Activated naive CD4-positive, alpha-beta T cell treated with anti-CD3 and anti-CD28 coated beads, Interleukin-2, amount 50 U/mL, for 16 hours (primary cell): ENCODE measurements around the gene CDRT4.
A peak's percentile ranks its signal among the peaks of the same experiment; 100 is the strongest.
"Not testable (repeated sequence)": the region's sequence is repeated elsewhere in the genome, so short reads cannot be mapped to it uniquely, and the experiment has no call there.

Experiments
- DNase-seq: peaks from one replicate; pipeline ENCODE4 v3.0.0-alpha.2; 2020

The CDRT4 gene

GRCh38 chr17:15467592-15467991 lies at the start of gene CDRT4:
Gene CDRT4, minus strand, starts transcription at chr17:15467621. Its CDS starts 27,383 bp downstream, at chr17:15440238.
- no peak for DNase-seq

GRCh38 chr17:15516150-15516549 lies 48.7 kb upstream of the CDRT4 start:
- no peak for DNase-seq

GRCh38 chr17:15514469-15514868 lies 47.0 kb upstream of the CDRT4 start:
- DNase-seq: no peak

GRCh38 chr17:15513856-15514459 lies 46.5 kb upstream of the CDRT4 start:
- DNase-seq: no peak

GRCh38 chr17:15513058-15513791 lies 45.8 kb upstream of the CDRT4 start:
- no peak for DNase-seq

- DNase-seq: no peak
Measured at GRCh38 chr17:15512071-15512709, 44.8 kb upstream of the CDRT4 start.

- DNase-seq: no peak
Measured at GRCh38 chr17:15511142-15511541, 43.7 kb upstream of the CDRT4 start.

GRCh38 chr17:15510361-15510760 lies 42.9 kb upstream of the CDRT4 start:
- no peak for DNase-seq

- no peak for DNase-seq
Measured at GRCh38 chr17:15509095-15509494, 41.7 kb upstream of the CDRT4 start.

- DNase-seq: no peak
Measured at GRCh38 chr17:15508466-15508865, 41.0 kb upstream of the CDRT4 start.

GRCh38 chr17:15507896-15508295 lies 40.5 kb upstream of the CDRT4 start:
- DNase-seq: no peak

- DNase-seq: no peak
Measured at GRCh38 chr17:15507001-15507400, 39.6 kb upstream of the CDRT4 start.

- not testable (repeated sequence) for DNase-seq
Measured at GRCh38 chr17:15505708-15506107, 38.3 kb upstream of the CDRT4 start.

- no peak for DNase-seq
Measured at GRCh38 chr17:15503731-15504130, 36.3 kb upstream of the CDRT4 start.

GRCh38 chr17:15502369-15503112 lies 35.1 kb upstream of the CDRT4 start:
- peak; percentile 70 for DNase-seq

GRCh38 chr17:15501793-15502192 lies 34.4 kb upstream of the CDRT4 start:
- no peak for DNase-seq

- DNase-seq: no peak
Measured at GRCh38 chr17:15501282-15501681, 33.9 kb upstream of the CDRT4 start.

- DNase-seq: no peak
Measured at GRCh38 chr17:15498107-15498506, 30.7 kb upstream of the CDRT4 start.

- DNase-seq: no peak
Measured at GRCh38 chr17:15496735-15497670, 29.6 kb upstream of the CDRT4 start.

GRCh38 chr17:15494821-15495220 lies 27.4 kb upstream of the CDRT4 start:
- DNase-seq: no peak

- DNase-seq: no peak
Measured at GRCh38 chr17:15493693-15494035, 26.2 kb upstream of the CDRT4 start.
